WTC11 (cell line): ENCODE measurements around the gene DCXR. TPM values are rescaled to one million over a fixed set of nuclear protein-coding genes. Genes with fewer than 3 reads are reported as not detected.

ENCODE experiments used
- ATAC-seq: fragments of 200-7000 bp; cut with Tn5 transposase; 2 replicates; pipeline ENCODE4 v1.10.0; 2021; ENCODE audit warnings: mild to moderate bottlenecking, moderate library complexity
- CTCF ChIA-PET: fragments of 300-600 bp; sonication (Branson Sonifier 250); formaldehyde crosslinking; loops from one replicate; lab custom pipeline; 2021; ENCODE audit warnings: antibody characterized with exemption; lab: Charles Lee
- POLR2A ChIA-PET: fragments of 350-600 bp; sonication (Branson Sonifier 250); formaldehyde crosslinking; loops from one replicate; lab custom pipeline; 2021; ENCODE audit warnings: antibody characterized with exemption; lab: Charles Lee
- DNase-seq: peaks from one replicate; pipeline ENCODE4 v3.0.0; 2021; ENCODE audit warnings: low spot score
- H3K27ac Mint-ChIP-seq: 2 replicates; pipeline ENCODE4 v1.8.0; 2021; ENCODE audit warnings: mixed read lengths
- H3K27me3 Mint-ChIP-seq: 2 replicates; pipeline ENCODE4 v1.8.0; 2021; ENCODE audit warnings: low read depth, mild to moderate bottlenecking, moderate library complexity, mixed read lengths
- H3K36me3 Mint-ChIP-seq: 2 replicates; pipeline ENCODE4 v1.8.0; 2021; ENCODE audit warnings: mixed read lengths
- H3K4me1 Mint-ChIP-seq: 2 replicates; pipeline ENCODE4 v1.8.0; 2022; ENCODE audit warnings: mixed read lengths
- H3K4me3 Mint-ChIP-seq: 2 replicates; pipeline ENCODE4 v1.8.0; 2021; ENCODE audit warnings: mild to moderate bottlenecking, moderate library complexity, mixed read lengths
- H3K9me3 Mint-ChIP-seq: 2 replicates; pipeline ENCODE4 v1.8.0; 2021; ENCODE audit warnings: mixed read lengths
- CREM ChIP-seq: sonication (generic); formaldehyde crosslinking; IDR thresholded peaks from 2 replicates; pipeline ENCODE4 v1.8.1; 2022; ENCODE audit warnings: mild to moderate bottlenecking, missing genetic modification reagents, moderate library complexity
- ETV6 ChIP-seq: sonication (generic); formaldehyde crosslinking; IDR thresholded peaks from 2 replicates; pipeline ENCODE4 v1.8.1; 2022; ENCODE audit warnings: mild to moderate bottlenecking, missing genetic modification reagents
- FOXJ3 ChIP-seq: sonication (generic); formaldehyde crosslinking; IDR thresholded peaks from 2 replicates; pipeline ENCODE4 v1.9.0; 2021; ENCODE audit warnings: missing genetic modification reagents, mild to moderate bottlenecking, borderline replicate concordance
- FOXK1 ChIP-seq: sonication (generic); formaldehyde crosslinking; IDR thresholded peaks from 2 replicates; pipeline ENCODE4 v1.8.0; 2022; ENCODE audit warnings: mild to moderate bottlenecking, moderate library complexity, missing genetic modification reagents
- GABPB1 ChIP-seq: sonication (generic); formaldehyde crosslinking; IDR thresholded peaks from 2 replicates; pipeline ENCODE4 v1.8.1; 2023; ENCODE audit warnings: mild to moderate bottlenecking, missing genetic modification reagents
- HMGXB4 ChIP-seq: sonication (generic); formaldehyde crosslinking; IDR thresholded peaks from 2 replicates; pipeline ENCODE4 v1.8.1; 2023; ENCODE audit warnings: mild to moderate bottlenecking, moderate library complexity, missing genetic modification reagents
- IRF1 ChIP-seq: sonication (generic); formaldehyde crosslinking; IDR thresholded peaks from 2 replicates; pipeline ENCODE4 v1.8.0; 2023; ENCODE audit warnings: missing genetic modification reagents
- KAT7 ChIP-seq: sonication (generic); formaldehyde crosslinking; IDR thresholded peaks from 2 replicates; pipeline ENCODE4 v1.8.1; 2023; ENCODE audit warnings: missing genetic modification reagents, mild to moderate bottlenecking, borderline replicate concordance
- NR3C1 ChIP-seq: sonication (generic); formaldehyde crosslinking; conservative IDR thresholded peaks from 2 replicates; pipeline ENCODE4 v1.8.1; 2023; ENCODE audit warnings: low read depth, mild to moderate bottlenecking, missing genetic modification reagents
- PRRX2 ChIP-seq: fragments of 250-450 bp; sonication (Bioruptor Pico); IDR thresholded peaks from 2 replicates; pipeline ENCODE4 v1.8.0; 2021; ENCODE audit warnings: mild to moderate bottlenecking
- SMAD4 ChIP-seq: sonication (generic); formaldehyde crosslinking; IDR thresholded peaks from 2 replicates; pipeline ENCODE4 v1.8.0; 2022; ENCODE audit warnings: mild to moderate bottlenecking, missing genetic modification reagents
- TEAD1 ChIP-seq: sonication (generic); formaldehyde crosslinking; IDR thresholded peaks from 2 replicates; pipeline ENCODE4 v1.8.0; 2022; ENCODE audit warnings: mild to moderate bottlenecking, missing genetic modification reagents
- ZBTB21 ChIP-seq: sonication (generic); formaldehyde crosslinking; IDR thresholded peaks from 2 replicates; pipeline ENCODE4 v1.8.1; 2023; ENCODE audit warnings: mild to moderate bottlenecking, missing genetic modification reagents, borderline replicate concordance
- ZNF121 ChIP-seq: sonication (generic); formaldehyde crosslinking; IDR thresholded peaks from 2 replicates; pipeline ENCODE4 v1.8.0; 2023; ENCODE audit warnings: missing genetic modification reagents
- ZNF263 ChIP-seq: sonication (generic); formaldehyde crosslinking; IDR thresholded peaks from 2 replicates; pipeline ENCODE4 v1.8.1; 2022; ENCODE audit warnings: low read depth, mild to moderate bottlenecking, moderate library complexity, missing genetic modification reagents
- total RNA-seq: library from RNA; stranded (reverse); gene quantifications from 3 replicates; pipeline ENCODE4 v1.2.3, GENCODE V29; 2021
- TF ChIP-seq, protein P1 (sequence below): fragments of 250-450 bp; sonication (Bioruptor Pico); IDR thresholded peaks from 2 replicates; pipeline ENCODE4 v1.9.0; 2021; ENCODE audit warnings: mild to moderate bottlenecking
- TF ChIP-seq, protein P2 (sequence below): fragments of 250-450 bp; sonication (Bioruptor Pico); IDR thresholded peaks from 2 replicates; pipeline ENCODE4 v1.9.0; 2021; ENCODE audit warnings: moderate library complexity, mild to moderate bottlenecking, inconsistent platforms, borderline replicate concordance
- TF ChIP-seq, protein P3 (sequence below): fragments of 250-450 bp; sonication (Bioruptor Pico); IDR thresholded peaks from 2 replicates; pipeline ENCODE4 v2.1.2; 2022; ENCODE audit warnings: mild to moderate bottlenecking, moderate library complexity
- TF ChIP-seq, protein P4 (sequence below): sonication (generic); formaldehyde crosslinking; IDR thresholded peaks from 2 replicates; pipeline ENCODE4 v1.8.0; 2022; ENCODE audit warnings: mild to moderate bottlenecking, missing genetic modification reagents
- TF ChIP-seq, protein P5 (sequence below): sonication (generic); formaldehyde crosslinking; IDR thresholded peaks from 2 replicates; pipeline ENCODE4 v1.8.1; 2022; ENCODE audit warnings: mild to moderate bottlenecking, moderate library complexity, missing genetic modification reagents

DCXR gene
- total RNA-seq, 1 experiment from 2014 or later: 130 TPM

DNA sequence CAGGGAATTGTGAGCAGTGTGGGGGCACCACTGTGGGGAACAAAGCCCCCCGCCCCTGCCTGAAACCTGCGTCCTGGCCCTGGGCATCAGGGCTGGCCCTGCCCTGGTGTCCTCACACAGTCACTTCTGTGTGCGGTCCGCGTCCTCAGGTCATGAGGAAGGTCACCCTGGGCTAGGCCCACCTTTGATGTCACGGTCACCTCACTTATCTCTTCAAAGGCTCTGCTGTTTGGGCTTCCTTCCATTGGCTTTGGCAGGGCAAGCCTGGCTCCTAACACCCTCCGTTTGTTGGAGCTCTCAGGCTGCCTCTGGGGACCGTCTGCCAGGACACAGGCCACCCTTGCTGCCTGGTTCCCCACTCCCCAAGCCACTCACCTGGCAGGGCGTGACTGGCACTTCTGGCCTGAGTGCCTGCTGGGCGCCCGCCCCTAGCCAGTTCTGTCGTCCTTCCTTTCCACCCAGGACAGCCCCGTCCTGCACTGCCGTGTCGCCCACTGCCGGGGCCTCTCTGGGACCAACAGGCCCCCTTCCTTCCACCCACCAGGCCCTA, 23.6 kb downstream of the DCXR start (continued):
- TF ChIP-seq SMAD4 (CRISPR knock-in tag): no peak
- TF ChIP-seq, protein P1, sequence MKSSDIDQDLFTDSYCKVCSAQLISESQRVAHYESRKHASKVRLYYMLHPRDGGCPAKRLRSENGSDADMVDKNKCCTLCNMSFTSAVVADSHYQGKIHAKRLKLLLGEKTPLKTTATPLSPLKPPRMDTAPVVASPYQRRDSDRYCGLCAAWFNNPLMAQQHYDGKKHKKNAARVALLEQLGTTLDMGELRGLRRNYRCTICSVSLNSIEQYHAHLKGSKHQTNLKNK (CRISPR knock-in tag): no peak
- TF ChIP-seq, protein P2, sequence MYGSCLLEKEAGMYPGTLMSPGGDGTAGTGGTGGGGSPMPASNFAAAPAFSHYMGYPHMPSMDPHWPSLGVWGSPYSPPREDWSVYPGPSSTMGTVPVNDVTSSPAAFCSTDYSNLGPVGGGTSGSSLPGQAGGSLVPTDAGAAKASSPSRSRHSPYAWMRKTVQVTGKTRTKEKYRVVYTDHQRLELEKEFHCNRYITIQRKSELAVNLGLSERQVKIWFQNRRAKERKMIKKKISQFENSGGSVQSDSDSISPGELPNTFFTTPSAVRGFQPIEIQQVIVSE (CRISPR knock-in tag): no peak
- TF ChIP-seq FOXK1 (CRISPR knock-in tag): no peak
- TF ChIP-seq PRRX2: no peak
- TF ChIP-seq ZNF121 (CRISPR knock-in tag): no peak

DNA sequence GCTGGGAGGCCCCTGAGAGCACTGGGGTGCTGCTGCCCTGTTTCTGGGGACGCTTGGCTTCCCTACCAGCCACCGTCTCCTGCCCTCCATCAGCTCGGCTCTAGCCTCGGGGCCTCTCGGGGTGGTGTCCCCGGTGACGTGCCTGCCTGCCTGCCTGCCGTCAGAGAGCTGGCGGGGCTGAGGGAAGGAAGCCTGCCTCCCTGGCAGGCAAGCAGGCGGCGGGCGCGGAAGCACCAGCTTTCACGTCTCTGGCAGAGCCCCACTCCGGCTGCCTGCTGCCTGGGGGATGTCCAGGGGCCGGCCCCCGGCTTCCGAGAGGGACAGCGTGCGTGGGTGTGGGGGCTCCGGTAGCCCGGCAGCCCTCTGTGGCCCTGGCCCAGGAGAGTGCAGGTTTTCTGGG, 24.2 kb downstream of the DCXR start:
- ATAC-seq: no peak
- Mint-ChIP-seq H3K4me3 (no peak overlapping the region), H3K27me3 (no peaks in the 10 kb centered on the region), H3K9me3 (no peaks in the 10 kb centered on the region), H3K36me3 (no peaks in the 10 kb centered on the region), H3K4me1 (no peaks in the 10 kb centered on the region), H3K27ac (no peak overlapping the region)
- ChIA-PET POLR2A (no interaction called here), CTCF (interaction anchor here (0.6 to 3.0 kb wide), 5 partner anchors 9 to 46 kb away, joined by 3 to 11 read pairs (median 4); partner anchors contain the start of genes CENPX, LRRC45 and RAC3)
- no peak for DNase-seq
- TF ChIP-seq TEAD1 (CRISPR knock-in tag) (no peak), IRF1 (CRISPR knock-in tag) (no peak), HMGXB4 (no peak), ETV6 (CRISPR knock-in tag) (no peak), GABPB1 (CRISPR knock-in tag) (no peak), CREM (CRISPR knock-in tag) (no peak), PRRX2 (no peak), ZBTB21 (no peak), NR3C1 (CRISPR knock-in tag) (no peak), FOXJ3 (CRISPR knock-in tag) (no peak)
- TF ChIP-seq, protein P1 (CRISPR knock-in tag): no peak
- TF ChIP-seq, protein P2 (CRISPR knock-in tag): no peak

DNA sequence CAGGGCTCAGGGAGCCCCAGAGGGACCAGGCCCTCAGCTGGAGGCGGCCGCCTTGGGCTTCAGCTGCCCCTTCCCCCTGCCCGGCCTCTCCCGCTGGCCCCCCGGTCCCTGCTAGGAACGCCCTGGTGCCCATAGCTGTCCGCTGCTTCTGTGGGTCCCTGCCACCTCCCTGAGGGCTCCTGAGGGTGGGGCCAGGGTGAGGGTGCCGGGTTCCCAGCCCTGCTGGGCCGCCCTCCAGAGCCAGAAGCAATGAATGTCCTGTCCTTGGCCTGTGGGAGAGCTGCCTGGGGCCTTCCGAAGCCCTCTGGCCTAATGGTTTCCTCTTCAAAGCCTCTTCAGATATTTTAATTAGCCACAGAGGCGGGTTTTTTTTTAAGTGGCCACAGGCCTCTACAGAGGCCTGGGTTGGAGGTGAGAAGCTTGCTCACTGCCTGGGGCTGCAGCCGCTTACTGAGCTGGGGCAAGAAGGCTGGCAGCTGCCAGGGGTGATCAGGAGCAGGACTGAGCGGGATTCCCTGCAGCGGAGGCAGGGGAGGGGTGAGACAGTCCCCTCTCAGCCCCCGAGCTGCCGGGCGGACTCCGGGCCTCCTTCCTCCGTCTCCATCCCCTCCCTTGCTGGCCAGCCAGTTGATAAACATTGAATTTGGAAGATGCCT, 24.7 kb downstream of the DCXR start:
- H3K36me3 Mint-ChIP-seq: no peaks in the 10 kb centered on the region
- TF ChIP-seq, protein P3, sequence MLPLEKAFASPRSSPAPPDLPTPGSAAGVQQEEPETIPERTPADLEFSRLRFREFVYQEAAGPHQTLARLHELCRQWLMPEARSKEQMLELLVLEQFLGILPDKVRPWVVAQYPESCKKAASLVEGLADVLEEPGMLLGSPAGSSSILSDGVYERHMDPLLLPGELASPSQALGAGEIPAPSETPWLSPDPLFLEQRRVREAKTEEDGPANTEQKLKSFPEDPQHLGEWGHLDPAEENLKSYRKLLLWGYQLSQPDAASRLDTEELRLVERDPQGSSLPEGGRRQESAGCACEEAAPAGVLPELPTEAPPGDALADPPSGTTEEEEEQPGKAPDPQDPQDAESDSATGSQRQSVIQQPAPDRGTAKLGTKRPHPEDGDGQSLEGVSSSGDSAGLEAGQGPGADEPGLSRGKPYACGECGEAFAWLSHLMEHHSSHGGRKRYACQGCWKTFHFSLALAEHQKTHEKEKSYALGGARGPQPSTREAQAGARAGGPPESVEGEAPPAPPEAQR: no peak
- no peak for TF ChIP-seq KAT7 (CRISPR knock-in tag)
- TF ChIP-seq, protein P4, sequence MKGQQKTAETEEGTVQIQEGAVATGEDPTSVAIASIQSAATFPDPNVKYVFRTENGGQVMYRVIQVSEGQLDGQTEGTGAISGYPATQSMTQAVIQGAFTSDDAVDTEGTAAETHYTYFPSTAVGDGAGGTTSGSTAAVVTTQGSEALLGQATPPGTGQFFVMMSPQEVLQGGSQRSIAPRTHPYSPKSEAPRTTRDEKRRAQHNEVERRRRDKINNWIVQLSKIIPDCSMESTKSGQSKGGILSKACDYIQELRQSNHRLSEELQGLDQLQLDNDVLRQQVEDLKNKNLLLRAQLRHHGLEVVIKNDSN (CRISPR knock-in tag): no peak
- TF ChIP-seq, protein P5, sequence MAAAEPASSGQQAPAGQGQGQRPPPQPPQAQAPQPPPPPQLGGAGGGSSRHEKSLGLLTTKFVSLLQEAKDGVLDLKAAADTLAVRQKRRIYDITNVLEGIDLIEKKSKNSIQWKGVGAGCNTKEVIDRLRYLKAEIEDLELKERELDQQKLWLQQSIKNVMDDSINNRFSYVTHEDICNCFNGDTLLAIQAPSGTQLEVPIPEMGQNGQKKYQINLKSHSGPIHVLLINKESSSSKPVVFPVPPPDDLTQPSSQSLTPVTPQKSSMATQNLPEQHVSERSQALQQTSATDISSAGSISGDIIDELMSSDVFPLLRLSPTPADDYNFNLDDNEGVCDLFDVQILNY (CRISPR knock-in tag): no peak
- TF ChIP-seq ZNF263 (CRISPR knock-in tag): no peak
- no peaks in the 10 kb centered on the region for H3K27me3 Mint-ChIP-seq
- ChIA-PET POLR2A (no interaction called here), CTCF (interaction anchor here (0.6 to 3.0 kb wide), 4 partner anchors 10 to 18 kb away, joined by 3 to 11 read pairs (median 4); partner anchors contain the start of genes CENPX, LRRC45 and RAC3)
- H3K4me1 Mint-ChIP-seq: no peaks in the 10 kb centered on the region
- no peak overlapping the region for H3K4me3 Mint-ChIP-seq
- no peak for ATAC-seq
- H3K27ac Mint-ChIP-seq: no peak overlapping the region
- no peaks in the 10 kb centered on the region for H3K9me3 Mint-ChIP-seq
- no peak for DNase-seq
